ENCODE measurements around the gene KIDINS220.

The KIDINS220 gene

DNA sequence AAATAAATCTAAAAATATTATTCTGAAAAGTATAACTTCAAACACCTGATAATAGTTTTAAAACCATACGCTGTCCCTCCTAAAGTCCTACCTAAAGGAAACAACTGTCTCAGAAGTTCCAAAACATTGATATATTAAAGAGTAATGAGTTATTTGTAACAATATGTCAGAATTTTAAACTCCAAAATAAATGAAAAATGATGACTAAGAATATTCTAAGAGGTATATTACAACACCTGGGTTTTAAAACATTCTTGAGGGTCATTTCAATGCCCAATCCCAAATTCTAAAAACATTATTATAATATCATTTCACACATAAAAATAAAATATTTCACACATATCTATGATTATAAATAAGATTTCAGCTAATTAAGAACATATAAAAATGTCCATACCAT is 20.2 kb downstream of the KIDINS220 start:
- Histone ChIP-seq H3K27ac (ENCODE audit: low read depth in 2 of 2, low read length in 2 of 2) (no peak overlapping the region), H3K36me3 (ENCODE audit: control insufficient read depth in 2 of 2, insufficient read depth in 2 of 2, low read length in 2 of 2) (peaks cover 19 to 27% of the 10 kb centered on the region in 2 donors), H3K4me1 (ENCODE audit: control insufficient read depth in 2 of 2, insufficient read depth in 2 of 2, low read length in 2 of 2) (no peaks in the 10 kb centered on the region), H3K27me3 (ENCODE audit: control insufficient read depth in 2 of 2, insufficient read depth in 2 of 2, low read length in 2 of 2) (no peaks in the 10 kb centered on the region), H3K9ac (ENCODE audit: low read depth in 1 of 2, low read length in 2 of 2) (no peak overlapping the region), H3K9me3 (ENCODE audit: control insufficient read depth in 2 of 2, low read length in 2 of 2) (no peaks in the 10 kb centered on the region), H3K4me3 (ENCODE audit: low read length in 2 of 2) (no peak overlapping the region)

DNA sequence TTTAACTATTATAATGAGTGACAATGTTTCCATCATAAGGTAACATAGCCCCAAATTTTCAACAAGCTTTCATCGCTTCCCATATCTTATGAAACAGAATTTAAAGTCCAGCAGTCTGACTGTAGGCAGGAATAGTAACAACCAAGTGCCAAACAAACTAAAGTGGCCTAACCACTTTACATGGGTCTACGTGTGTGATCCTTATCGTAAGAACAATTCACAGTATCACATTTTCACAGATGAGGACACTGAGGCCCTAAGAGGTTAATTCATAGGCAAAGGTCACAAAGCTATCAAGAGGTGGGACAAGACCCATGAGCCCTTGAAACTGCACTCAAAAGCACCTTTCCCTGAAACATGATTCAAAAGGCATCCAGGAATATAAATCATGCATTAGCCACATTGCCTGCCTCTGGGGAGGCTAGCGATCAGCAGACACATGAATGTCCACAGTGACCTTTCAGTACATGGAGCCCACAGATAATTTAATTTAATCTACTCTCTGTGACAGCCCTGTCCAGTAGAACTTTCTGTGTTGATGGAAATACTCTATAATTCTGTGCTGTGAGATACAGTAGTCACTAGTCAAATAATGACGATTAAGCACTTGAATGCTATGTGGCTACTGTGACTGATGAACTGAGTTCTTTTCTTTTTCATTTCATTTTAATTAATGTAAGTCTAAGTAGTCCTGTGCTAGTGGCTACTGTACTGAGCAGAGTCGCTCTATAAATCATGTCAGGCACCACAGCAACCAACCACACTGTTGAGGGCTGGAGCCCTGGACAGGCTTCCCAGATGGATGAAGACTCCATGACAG is 30.3 kb downstream of the KIDINS220 start:
- Histone ChIP-seq H3K9ac (ENCODE audit: low read depth in 1 of 2, low read length in 2 of 2) (no peak overlapping the region), H3K4me1 (ENCODE audit: control insufficient read depth in 2 of 2, insufficient read depth in 2 of 2, low read length in 2 of 2) (no peaks in the 10 kb centered on the region), H3K36me3 (ENCODE audit: control insufficient read depth in 2 of 2, insufficient read depth in 2 of 2, low read length in 2 of 2) (peaks cover 48 to 52% of the 10 kb centered on the region in 2 donors), H3K27ac (ENCODE audit: low read depth in 2 of 2, low read length in 2 of 2) (no peak overlapping the region), H3K9me3 (ENCODE audit: control insufficient read depth in 2 of 2, low read length in 2 of 2) (no peaks in the 10 kb centered on the region), H3K27me3 (ENCODE audit: control insufficient read depth in 2 of 2, insufficient read depth in 2 of 2, low read length in 2 of 2) (no peaks in the 10 kb centered on the region), H3K4me3 (ENCODE audit: low read length in 2 of 2) (no peak overlapping the region)

DNA sequence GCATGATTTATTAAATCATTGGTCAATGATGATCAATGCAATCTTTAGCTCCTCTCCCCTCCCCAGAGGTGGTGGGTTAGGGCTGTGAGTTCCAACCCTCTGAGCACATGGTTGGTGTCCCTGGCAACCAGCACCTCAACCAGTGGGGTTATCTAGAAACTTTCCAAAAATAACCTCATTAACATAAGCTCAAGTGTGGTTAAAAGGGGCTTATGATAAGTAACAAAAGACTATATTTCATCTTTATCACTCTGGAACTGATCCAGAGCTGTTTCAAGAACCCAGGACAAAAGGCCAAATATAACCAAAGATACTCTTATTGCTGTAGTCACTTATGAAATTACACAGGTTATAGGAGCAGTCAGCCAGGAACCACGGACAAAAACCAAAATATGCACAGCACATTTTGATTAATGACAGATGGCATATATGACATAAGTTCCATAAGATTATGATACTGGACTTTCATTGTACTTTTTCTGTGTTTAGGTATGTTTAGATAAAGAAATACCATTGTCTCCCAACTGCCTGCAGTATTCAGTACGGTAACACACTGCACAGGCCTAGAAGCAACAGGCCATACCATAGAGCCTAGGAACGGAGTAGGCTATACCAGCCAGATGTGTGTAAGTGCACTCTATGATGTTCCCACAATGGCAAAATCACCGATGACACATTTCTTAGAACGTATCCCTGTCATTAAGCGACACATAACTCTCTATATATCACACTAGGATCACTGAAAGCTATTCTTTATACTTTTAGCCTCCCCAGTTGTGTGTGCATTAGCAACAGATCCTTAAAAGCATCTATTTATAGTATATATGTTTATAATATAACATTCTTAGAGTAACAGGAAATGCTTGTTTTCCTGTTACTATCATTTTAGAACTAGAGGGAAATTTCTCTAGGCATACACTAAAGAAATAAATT is 31.9 kb downstream of the KIDINS220 start:
- H3K27me3 ChIP-seq (ENCODE audit: control insufficient read depth in 2 of 2, insufficient read depth in 2 of 2, low read length in 2 of 2): no peaks in the 10 kb centered on the region
- no peaks in the 10 kb centered on the region for H3K9me3 ChIP-seq (ENCODE audit: control insufficient read depth in 2 of 2, low read length in 2 of 2)
- H3K27ac ChIP-seq (ENCODE audit: low read depth in 2 of 2, low read length in 2 of 2): no peak overlapping the region
- H3K4me1 ChIP-seq (ENCODE audit: control insufficient read depth in 2 of 2, insufficient read depth in 2 of 2, low read length in 2 of 2): no peaks in the 10 kb centered on the region
- no peak overlapping the region for H3K4me3 ChIP-seq (ENCODE audit: low read length in 2 of 2)
- H3K9ac ChIP-seq (ENCODE audit: low read depth in 1 of 2, low read length in 2 of 2): no peak overlapping the region
- peaks cover 48 to 55% of the 10 kb centered on the region in 2 donors for H3K36me3 ChIP-seq (ENCODE audit: control insufficient read depth in 2 of 2, insufficient read depth in 2 of 2, low read length in 2 of 2)

DNA sequence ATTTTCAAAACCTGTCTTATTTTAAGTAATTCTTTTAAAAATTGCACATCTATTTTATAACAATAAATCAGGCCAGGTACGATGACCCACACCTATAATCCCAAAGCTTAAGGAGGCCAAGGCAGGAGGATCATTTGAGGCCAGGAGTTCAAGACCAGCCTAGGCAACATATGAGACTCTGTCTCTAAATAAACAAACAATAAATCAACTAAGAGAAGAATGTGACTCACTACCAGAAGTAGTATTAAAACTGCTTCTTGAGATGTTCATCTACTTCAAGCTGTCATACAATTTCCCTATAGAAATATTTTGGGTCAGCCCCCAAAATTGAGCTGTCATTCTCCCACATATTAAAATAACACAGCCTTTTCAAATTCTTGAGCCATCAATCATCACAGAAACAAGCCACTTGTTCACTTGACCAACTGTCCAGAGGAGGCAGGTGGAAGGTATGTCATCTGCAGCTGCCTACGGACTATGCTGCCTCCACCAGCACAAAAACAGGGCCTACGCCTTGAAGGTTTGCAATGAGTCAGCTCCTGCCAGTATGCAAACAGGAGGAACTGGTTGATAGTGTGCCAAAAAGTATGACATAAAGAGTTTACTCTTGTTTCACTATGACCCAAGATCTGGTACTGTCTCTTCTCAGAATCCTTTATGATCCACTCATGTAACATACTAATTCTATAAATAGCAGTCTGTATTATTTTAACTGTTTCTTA is 33.6 kb downstream of the KIDINS220 start:
- no peaks in the 10 kb centered on the region for H3K9me3 ChIP-seq (ENCODE audit: control insufficient read depth in 2 of 2, low read length in 2 of 2)
- H3K27me3 ChIP-seq (ENCODE audit: control insufficient read depth in 2 of 2, insufficient read depth in 2 of 2, low read length in 2 of 2): no peaks in the 10 kb centered on the region
- no peak overlapping the region for H3K9ac ChIP-seq (ENCODE audit: low read depth in 1 of 2, low read length in 2 of 2)
- no peaks in the 10 kb centered on the region for H3K4me1 ChIP-seq (ENCODE audit: control insufficient read depth in 2 of 2, insufficient read depth in 2 of 2, low read length in 2 of 2)
- peak overlapping the region in 1 of 2 donors; percentile 59 for H3K27ac ChIP-seq (ENCODE audit: low read depth in 2 of 2, low read length in 2 of 2)
- no peak overlapping the region for H3K4me3 ChIP-seq (ENCODE audit: low read length in 2 of 2)
- peaks cover 46 to 51% of the 10 kb centered on the region in 2 donors for H3K36me3 ChIP-seq (ENCODE audit: control insufficient read depth in 2 of 2, insufficient read depth in 2 of 2, low read length in 2 of 2)

DNA sequence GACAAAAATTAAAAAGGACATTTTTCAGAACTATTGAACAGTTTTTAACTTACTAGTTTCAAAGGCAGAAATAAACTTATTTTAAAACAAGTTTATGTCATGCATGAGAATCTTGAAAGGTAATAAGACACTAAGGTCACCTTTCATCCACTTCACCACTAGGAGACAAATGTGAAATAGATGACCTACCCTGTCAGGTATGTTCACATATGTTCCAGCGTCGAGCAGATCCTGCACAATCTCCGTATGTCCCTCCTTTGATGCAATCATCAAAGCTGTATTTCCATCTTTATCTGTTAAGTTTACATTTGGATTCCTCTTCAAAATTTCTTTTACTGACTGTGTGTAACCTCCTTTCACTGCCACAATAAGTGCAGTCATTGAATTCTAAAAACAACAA is 34.7 kb downstream of the KIDINS220 start:
- Histone ChIP-seq H3K27ac (ENCODE audit: low read depth in 2 of 2, low read length in 2 of 2) (no peak overlapping the region), H3K4me3 (ENCODE audit: low read length in 2 of 2) (no peak overlapping the region), H3K9me3 (ENCODE audit: control insufficient read depth in 2 of 2, low read length in 2 of 2) (no peaks in the 10 kb centered on the region), H3K4me1 (ENCODE audit: control insufficient read depth in 2 of 2, insufficient read depth in 2 of 2, low read length in 2 of 2) (no peaks in the 10 kb centered on the region), H3K36me3 (ENCODE audit: control insufficient read depth in 2 of 2, insufficient read depth in 2 of 2, low read length in 2 of 2) (peaks cover 51 to 54% of the 10 kb centered on the region in 2 donors), H3K9ac (ENCODE audit: low read depth in 1 of 2, low read length in 2 of 2) (no peak overlapping the region), H3K27me3 (ENCODE audit: control insufficient read depth in 2 of 2, insufficient read depth in 2 of 2, low read length in 2 of 2) (no peaks in the 10 kb centered on the region)

DNA sequence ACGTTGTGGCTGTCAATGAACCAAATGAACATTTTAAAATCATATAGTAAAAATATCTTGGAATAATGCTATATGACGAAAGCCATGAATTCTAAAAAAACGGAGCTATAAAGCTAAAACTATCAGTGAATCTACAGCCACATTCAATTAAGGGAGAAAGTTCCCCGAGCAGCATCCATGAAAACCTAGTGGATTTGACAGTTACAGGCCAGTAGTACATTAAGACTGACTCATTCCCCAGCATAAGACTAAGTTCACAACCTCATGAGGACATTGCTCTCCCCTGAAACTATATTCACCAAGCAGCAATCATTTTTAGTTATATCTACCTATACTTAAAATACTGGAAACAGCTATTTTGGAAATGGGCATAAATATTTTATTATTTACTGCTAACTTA is 36.6 kb downstream of the KIDINS220 start:
- H3K36me3 ChIP-seq (ENCODE audit: control insufficient read depth in 2 of 2, insufficient read depth in 2 of 2, low read length in 2 of 2): peaks cover 49 to 64% of the 10 kb centered on the region in 2 donors

DNA sequence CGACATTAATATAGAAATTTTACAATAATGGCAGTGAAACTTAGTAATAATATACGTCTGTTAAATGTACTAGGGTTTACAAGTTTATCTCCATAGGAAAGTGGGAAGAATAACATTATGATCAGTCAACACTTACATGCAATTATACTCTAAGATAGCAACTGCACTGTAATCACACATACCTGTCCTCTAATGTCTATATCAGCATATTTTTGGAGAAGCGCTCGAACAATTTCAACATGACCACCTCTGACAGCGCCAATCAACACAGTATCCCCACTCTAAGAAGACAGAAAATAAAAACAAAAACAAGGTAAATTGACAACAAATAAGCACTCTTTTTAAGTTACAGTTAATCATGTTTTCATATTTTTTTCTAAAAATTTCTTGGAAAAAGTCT is 37.2 kb downstream of the KIDINS220 start:
- H3K9ac ChIP-seq (ENCODE audit: low read depth in 1 of 2, low read length in 2 of 2): no peak overlapping the region
- H3K27me3 ChIP-seq (ENCODE audit: control insufficient read depth in 2 of 2, insufficient read depth in 2 of 2, low read length in 2 of 2): no peaks in the 10 kb centered on the region
- H3K4me1 ChIP-seq (ENCODE audit: control insufficient read depth in 2 of 2, insufficient read depth in 2 of 2, low read length in 2 of 2): no peaks in the 10 kb centered on the region
- H3K4me3 ChIP-seq (ENCODE audit: low read length in 2 of 2): no peak overlapping the region
- no peaks in the 10 kb centered on the region for H3K9me3 ChIP-seq (ENCODE audit: control insufficient read depth in 2 of 2, low read length in 2 of 2)
- H3K36me3 ChIP-seq (ENCODE audit: control insufficient read depth in 2 of 2, insufficient read depth in 2 of 2, low read length in 2 of 2): peaks cover 43 to 62% of the 10 kb centered on the region in 2 donors
- H3K27ac ChIP-seq (ENCODE audit: low read depth in 2 of 2, low read length in 2 of 2): no peak overlapping the region

More for the DNA sequence above, 36.6 kb downstream of the KIDINS220 start:
- no peaks in the 10 kb centered on the region for H3K9me3 ChIP-seq (ENCODE audit: control insufficient read depth in 2 of 2, low read length in 2 of 2)
- no peak overlapping the region for H3K4me3 ChIP-seq (ENCODE audit: low read length in 2 of 2)
- H3K9ac ChIP-seq (ENCODE audit: low read depth in 1 of 2, low read length in 2 of 2): no peak overlapping the region
- no peak overlapping the region for H3K27ac ChIP-seq (ENCODE audit: low read depth in 2 of 2, low read length in 2 of 2)
- H3K4me1 ChIP-seq (ENCODE audit: control insufficient read depth in 2 of 2, insufficient read depth in 2 of 2, low read length in 2 of 2): no peaks in the 10 kb centered on the region
- H3K27me3 ChIP-seq (ENCODE audit: control insufficient read depth in 2 of 2, insufficient read depth in 2 of 2, low read length in 2 of 2): no peaks in the 10 kb centered on the region

DNA sequence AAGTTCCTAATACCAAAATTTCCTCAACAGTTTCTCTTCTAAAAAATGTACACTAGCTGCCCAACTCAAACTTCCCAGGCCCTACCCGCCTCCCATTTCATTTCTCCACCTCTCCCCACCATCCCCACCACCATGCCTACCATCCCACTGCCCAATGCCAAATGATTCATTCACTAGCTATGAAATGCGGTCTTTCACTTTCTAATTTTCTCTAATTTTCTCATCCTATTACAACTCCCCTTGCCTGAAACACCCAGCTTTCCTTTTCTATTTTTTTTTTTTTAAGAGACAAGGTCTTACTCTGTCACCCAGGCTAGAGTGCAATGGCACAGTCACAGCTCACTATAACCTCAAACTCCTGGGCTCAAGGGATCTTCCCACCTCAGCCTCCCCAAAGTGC is 38.4 kb downstream of the KIDINS220 start:
- Histone ChIP-seq H3K4me3 (ENCODE audit: low read length in 2 of 2) (no peak overlapping the region), H3K4me1 (ENCODE audit: control insufficient read depth in 2 of 2, insufficient read depth in 2 of 2, low read length in 2 of 2) (no peaks in the 10 kb centered on the region), H3K36me3 (ENCODE audit: control insufficient read depth in 2 of 2, insufficient read depth in 2 of 2, low read length in 2 of 2) (peaks cover 47 to 61% of the 10 kb centered on the region in 2 donors), H3K27ac (ENCODE audit: low read depth in 2 of 2, low read length in 2 of 2) (no peak overlapping the region), H3K27me3 (ENCODE audit: control insufficient read depth in 2 of 2, insufficient read depth in 2 of 2, low read length in 2 of 2) (no peaks in the 10 kb centered on the region), H3K9me3 (ENCODE audit: control insufficient read depth in 2 of 2, low read length in 2 of 2) (no peaks in the 10 kb centered on the region), H3K9ac (ENCODE audit: low read depth in 1 of 2, low read length in 2 of 2) (no peak overlapping the region)

DNA sequence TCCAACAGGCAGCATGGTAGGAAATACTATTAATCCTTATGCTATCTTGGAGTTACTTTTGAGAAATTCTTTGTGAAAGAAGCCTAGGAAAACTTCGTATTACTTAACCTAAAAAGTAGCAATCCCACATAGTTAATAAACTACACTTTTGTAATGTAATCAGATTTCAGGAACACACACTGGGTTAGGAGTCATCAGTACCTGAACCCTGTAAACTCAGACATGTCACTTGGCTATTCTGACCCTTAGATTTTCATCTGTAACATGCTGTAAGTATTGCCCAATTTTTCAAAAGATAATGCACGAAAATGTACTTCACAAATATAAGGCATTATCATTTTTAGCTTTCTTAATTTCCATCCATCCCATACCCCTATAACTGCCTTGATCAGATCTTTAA is 39.0 kb downstream of the KIDINS220 start:
- H3K9ac ChIP-seq (ENCODE audit: low read depth in 1 of 2, low read length in 2 of 2): no peak overlapping the region
- H3K4me3 ChIP-seq (ENCODE audit: low read length in 2 of 2): no peak overlapping the region
- no peaks in the 10 kb centered on the region for H3K9me3 ChIP-seq (ENCODE audit: control insufficient read depth in 2 of 2, low read length in 2 of 2)
- no peak overlapping the region for H3K27ac ChIP-seq (ENCODE audit: low read depth in 2 of 2, low read length in 2 of 2)
- H3K27me3 ChIP-seq (ENCODE audit: control insufficient read depth in 2 of 2, insufficient read depth in 2 of 2, low read length in 2 of 2): no peaks in the 10 kb centered on the region
- peaks cover 51 to 64% of the 10 kb centered on the region in 2 donors for H3K36me3 ChIP-seq (ENCODE audit: control insufficient read depth in 2 of 2, insufficient read depth in 2 of 2, low read length in 2 of 2)
- H3K4me1 ChIP-seq (ENCODE audit: control insufficient read depth in 2 of 2, insufficient read depth in 2 of 2, low read length in 2 of 2): no peaks in the 10 kb centered on the region
